ENCODE measurements around the gene POLE. TPM values are rescaled to one million over a fixed set of nuclear protein-coding genes. Genes with fewer than 3 reads are reported as not detected.

Gene POLE
- total RNA-seq, 4 donors from 2014 or later = 17.8 to 42.4 (median 27.0) TPM

DNA sequence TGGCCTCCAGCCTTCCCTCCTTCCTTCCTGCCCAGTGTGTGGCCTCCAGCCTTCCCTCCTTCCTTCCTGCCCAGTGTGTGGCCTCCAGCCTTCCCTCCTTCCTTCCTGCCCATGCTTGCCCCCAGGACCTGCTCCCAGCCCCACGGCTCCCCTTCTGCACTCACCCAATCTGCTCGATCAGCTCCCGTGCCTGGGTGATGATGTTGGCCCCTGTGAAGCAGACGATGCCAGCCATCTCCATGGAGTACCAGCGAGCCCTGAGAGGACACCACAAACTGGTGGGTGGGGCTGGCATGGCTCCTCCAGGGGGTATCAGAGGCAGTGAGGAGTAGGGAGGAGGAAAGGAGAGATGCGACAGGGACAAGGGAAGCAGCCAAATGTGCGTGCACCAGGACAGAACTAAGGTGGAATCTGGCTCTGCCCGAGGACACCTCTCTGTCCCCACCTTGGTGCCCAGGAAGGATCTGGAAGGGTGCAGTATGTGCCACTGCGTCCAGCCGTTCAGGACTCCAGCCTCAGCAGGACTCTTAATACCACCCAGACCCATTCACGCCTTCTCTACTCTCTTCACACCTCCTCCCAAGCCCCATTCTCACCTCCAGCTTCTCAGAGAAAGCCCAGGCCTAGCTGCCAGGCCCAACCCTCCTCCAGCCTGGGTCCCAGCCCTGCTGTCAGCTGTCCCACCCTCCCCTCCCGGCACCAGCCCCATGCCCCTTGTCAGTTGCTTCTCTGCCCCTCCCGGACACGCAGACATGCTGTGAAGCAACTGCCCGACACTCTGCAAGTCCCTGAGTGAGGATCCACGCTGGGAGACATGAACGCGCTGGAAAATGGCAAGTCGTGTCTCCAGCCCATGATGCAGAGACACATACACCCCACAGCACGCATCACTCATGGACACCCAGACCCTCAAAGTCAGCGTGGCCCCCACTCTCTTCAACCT is 22.7 kb downstream of the POLE start:
- TF ChIP-seq, protein P1, sequence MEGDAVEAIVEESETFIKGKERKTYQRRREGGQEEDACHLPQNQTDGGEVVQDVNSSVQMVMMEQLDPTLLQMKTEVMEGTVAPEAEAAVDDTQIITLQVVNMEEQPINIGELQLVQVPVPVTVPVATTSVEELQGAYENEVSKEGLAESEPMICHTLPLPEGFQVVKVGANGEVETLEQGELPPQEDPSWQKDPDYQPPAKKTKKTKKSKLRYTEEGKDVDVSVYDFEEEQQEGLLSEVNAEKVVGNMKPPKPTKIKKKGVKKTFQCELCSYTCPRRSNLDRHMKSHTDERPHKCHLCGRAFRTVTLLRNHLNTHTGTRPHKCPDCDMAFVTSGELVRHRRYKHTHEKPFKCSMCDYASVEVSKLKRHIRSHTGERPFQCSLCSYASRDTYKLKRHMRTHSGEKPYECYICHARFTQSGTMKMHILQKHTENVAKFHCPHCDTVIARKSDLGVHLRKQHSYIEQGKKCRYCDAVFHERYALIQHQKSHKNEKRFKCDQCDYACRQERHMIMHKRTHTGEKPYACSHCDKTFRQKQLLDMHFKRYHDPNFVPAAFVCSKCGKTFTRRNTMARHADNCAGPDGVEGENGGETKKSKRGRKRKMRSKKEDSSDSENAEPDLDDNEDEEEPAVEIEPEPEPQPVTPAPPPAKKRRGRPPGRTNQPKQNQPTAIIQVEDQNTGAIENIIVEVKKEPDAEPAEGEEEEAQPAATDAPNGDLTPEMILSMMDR (IDR thresholded peaks at IDR 0.05) = no peak
- TF ChIP-seq POLR2A (IDR thresholded peaks at IDR 0.05) = no peak
- WGBS, 2 donors = 79 to 92% methylated on average over 11 to 19 of the region's 21 CpGs
- no peaks in the 10 kb centered on the region for H3K4me1 ChIP-seq
- H3K9me3 ChIP-seq = no peaks in the 10 kb centered on the region
- intact Hi-C loops (cut with DNase I) = no loop called here
- H3K4me3 ChIP-seq = no peak overlapping the region
- H3K27me3 ChIP-seq = no peaks in the 10 kb centered on the region
- no peak for DNase-seq
- H3K27ac ChIP-seq = no peak overlapping the region
- peaks cover 7 to 100% (median 31%) of the 10 kb centered on the region in 3 donors for H3K36me3 ChIP-seq

DNA sequence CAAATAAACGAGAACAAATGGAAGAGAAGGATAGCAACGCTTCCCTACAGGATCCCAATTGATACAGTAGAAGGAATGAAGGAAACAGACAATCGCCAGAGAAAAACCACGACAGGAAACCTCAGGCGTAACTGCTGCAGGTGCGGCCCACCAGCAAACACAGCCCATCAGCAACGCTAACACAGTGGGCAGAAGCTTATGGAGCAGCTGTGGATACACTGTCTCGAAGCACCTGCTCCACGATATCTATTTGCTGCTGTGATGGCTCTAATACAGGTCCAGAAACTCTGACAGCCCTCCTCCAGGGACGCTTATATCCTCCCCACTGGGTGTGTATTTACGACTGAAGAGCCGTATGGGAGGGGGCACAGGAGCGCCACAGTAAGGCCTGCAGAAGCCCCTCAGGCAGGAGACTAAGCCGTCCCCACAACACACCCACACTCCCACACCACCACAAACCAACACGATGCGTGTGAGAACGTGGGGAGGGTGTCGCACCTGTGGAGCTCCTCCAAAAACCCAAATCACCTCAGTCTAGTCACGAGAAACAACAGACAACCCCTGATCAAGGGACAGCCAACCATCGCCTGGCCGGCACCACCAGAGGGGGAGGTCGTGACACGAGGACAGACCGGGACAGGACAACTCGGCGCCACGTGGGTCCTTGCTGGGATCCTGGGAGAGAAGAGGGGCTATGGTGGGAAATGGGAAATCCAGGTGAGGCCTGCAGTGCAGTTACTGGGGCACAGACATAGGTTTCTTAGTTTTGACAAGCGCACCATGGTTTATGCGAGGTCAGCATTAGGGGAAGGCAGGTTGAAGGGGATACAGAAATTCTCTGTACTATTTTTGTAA is 24.0 kb downstream of the POLE start:
- Histone ChIP-seq H3K27ac (no peak overlapping the region), H3K4me3 (no peak overlapping the region), H3K36me3 (peaks cover 11 to 100% (median 26%) of the 10 kb centered on the region in 3 donors), H3K9me3 (no peaks in the 10 kb centered on the region), H3K27me3 (no peaks in the 10 kb centered on the region), H3K4me1 (no peaks in the 10 kb centered on the region)
- WGBS, 2 donors = 74 to 86% methylated on average over 23 to 29 of the region's 29 CpGs
- DNase-seq = no peak
- intact Hi-C loops (cut with DNase I) = no loop called here
- TF ChIP-seq, protein P1 (IDR thresholded peaks at IDR 0.05) = no peak

DNA sequence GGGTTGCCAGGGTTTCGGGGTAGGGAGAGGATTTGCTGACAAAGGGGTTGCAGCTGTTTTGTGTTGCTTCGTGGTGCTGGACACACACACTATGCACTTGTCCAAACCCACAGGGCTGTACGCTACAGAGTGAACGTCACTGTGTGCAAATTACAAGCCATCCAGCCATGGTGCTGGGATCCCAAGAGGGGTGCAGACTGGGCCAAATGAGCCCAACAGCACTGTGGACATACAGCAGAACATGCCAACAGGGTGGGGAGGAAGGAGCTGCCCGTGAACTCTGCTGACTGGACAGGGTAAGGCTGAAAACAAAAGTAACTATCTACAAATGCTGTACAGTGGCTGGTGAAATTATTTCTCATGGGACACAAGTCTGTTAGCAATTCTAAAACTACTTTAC is 25.2 kb downstream of the POLE start:
- Histone ChIP-seq H3K27ac (no peak overlapping the region), H3K27me3 (no peaks in the 10 kb centered on the region), H3K4me1 (no peaks in the 10 kb centered on the region), H3K9me3 (no peaks in the 10 kb centered on the region), H3K36me3 (peaks cover 15 to 100% (median 21%) of the 10 kb centered on the region in 3 donors), H3K4me3 (no peak overlapping the region)
- DNase-seq = no peak
- intact Hi-C loops (cut with DNase I) = no loop called here
- TF ChIP-seq, protein P1 (IDR thresholded peaks at IDR 0.05) = no peak
- no peak for TF ChIP-seq POLR2A (IDR thresholded peaks at IDR 0.05)
- 59 to 69% methylated on average over 5 of the region's 5 CpGs for WGBS, 2 donors

DNA sequence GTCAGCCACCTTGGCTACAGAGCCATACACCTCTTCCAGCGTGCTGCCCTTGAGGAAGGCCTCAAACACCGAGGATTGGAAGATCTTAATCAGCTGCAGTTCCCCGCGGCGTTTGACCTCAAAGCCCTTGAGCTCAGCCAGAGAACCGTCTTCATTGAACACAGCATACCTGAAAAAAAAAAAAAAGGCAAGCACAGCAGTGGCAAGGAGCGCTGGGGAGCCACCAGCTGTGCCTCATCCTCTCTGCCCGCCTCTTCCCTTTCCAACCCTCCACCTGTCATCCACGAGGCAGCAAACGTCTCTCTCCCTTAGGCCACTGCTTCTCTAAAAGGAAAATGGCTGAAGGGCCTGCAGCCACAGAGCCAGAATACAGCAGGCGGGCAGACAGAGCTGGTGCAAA is 26.1 kb downstream of the POLE start:
- intact Hi-C loops (cut with DNase I) = no loop called here
- Histone ChIP-seq H3K9me3 (no peaks in the 10 kb centered on the region), H3K36me3 (peaks cover 15 to 100% (median 21%) of the 10 kb centered on the region in 3 donors), H3K27ac (no peak overlapping the region), H3K27me3 (no peaks in the 10 kb centered on the region), H3K4me1 (no peaks in the 10 kb centered on the region), H3K4me3 (no peak overlapping the region)
- 84 to 95% methylated on average over 6 to 9 of the region's 11 CpGs for WGBS, 2 donors
- TF ChIP-seq, protein P1 (IDR thresholded peaks at IDR 0.05) = no peak
- no peak for TF ChIP-seq POLR2A (IDR thresholded peaks at IDR 0.05)
- no peak for DNase-seq

DNA sequence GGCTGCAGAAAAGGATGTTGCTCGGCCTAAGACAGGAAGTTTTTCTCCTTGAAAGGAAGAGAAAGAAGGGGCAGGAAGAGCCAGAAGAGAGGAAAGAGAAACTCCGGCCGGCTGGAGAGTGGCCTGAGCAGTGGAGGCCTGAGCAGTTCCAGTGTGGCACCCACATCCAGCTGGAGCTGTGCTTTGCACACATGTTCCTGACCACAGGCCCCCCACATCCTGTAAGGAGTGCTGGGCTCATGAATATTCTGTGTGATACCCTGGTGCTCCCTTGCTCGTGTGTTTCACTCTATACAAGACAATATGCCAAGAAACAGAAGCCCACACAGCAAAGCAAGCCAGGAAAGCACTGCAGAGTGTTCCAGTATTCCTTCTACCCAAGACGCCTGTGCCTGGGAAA is 27.1 kb downstream of the POLE start:
- whole genome bisulfite sequencing, 2 donors = 57 to 74% methylated on average over 5 of the region's 5 CpGs
- DNase-seq = no peak
- peaks cover 15 to 100% (median 21%) of the 10 kb centered on the region in 3 donors for H3K36me3 ChIP-seq

More for the DNA sequence above, 27.1 kb downstream of the POLE start:
- Histone ChIP-seq H3K9me3 (no peaks in the 10 kb centered on the region), H3K4me1 (no peaks in the 10 kb centered on the region), H3K27me3 (no peaks in the 10 kb centered on the region), H3K27ac (no peak overlapping the region), H3K4me3 (no peak overlapping the region)
- TF ChIP-seq, protein P1 (IDR thresholded peaks at IDR 0.05) = no peak
- no peak for TF ChIP-seq POLR2A (IDR thresholded peaks at IDR 0.05)
- intact Hi-C loops (cut with DNase I) = no loop called here

All from esophagus squamous epithelium (tissue), 5 donors.